ENCODE measurements around the gene KRT31.
"Not testable (repeated sequence)": the region's sequence is repeated elsewhere in the genome, so short reads cannot be mapped to it uniquely, and the experiment has no call there.

KRT31 gene

DNA sequence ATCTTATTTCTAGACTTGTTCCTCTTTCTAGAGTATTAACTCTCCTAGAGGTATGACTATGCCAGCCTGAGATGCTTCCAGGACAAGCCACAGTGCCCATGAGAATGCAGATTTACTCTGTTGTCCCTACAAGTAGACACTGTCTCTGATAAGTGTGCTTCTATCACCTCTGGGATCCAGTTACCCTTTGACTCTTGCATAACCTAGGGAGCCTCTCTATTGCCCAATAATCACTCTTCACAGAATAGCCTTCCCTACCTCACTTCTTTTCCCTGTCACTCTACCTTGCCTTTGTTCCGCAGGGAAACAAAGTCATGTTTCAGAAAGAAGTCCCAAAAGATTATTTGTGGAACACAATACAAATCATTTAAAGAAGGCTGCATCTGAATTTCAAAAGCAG is 13.7 kb downstream of the KRT31 start:
- no peak for DNase-seq

- no peak for DNase-seq
Measured at GRCh38 chr17:41382394-41382793, 15.0 kb downstream of the KRT31 start.

DNA sequence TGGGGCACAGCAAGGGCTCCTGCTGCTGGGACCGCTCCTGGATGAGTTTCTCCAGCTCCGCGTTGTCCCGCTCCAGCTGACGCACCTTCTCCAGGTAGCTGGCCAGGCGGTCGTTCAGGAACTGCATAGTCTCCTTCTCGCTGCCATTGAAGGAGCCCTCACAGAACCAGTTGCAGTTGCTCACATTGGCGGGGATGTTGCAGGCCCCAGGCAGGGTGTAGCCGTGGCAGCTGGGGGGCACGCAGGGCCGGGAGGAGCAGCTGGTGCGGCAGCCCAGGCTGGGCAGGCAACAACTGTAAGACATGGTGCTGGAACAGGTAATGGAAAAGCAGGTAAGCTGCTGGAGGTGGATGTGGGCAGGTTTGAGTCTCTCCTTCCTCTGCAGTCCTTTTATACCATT is 15.5 kb downstream of the KRT31 start, which contains the start of gene KRT34:
KRT34 (minus strand) TSS at position 364 of the 400 bp plus-strand sequence; CDS start at position 304, 60 bp downstream.
- not testable (repeated sequence) for DNase-seq

GRCh38 chr17:41380091-41380490 is 17.3 kb downstream of the KRT31 start:
- DNase-seq: not testable (repeated sequence)

- no peak for DNase-seq
Measured at GRCh38 chr17:41377546-41377945, 19.9 kb downstream of the KRT31 start.

DNA sequence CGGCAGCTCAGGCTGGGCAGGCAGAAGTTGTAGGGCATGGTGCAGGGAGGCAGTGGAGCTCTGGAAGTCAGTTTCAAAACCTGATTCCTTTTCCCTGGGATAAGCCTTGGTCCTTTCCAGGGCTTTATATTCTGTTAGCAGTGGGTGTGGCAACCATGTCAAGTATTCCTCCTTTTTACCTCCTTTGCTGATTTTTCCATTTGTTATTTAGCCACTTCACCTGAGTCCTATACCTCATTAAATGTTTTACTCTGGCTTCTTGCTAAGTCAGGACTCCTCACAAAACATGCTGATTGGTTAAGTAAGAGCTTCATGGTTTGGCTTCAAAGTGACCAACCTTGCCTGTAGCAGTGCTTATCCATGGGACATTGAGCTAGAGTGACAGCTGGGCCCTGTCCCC is 27.7 kb downstream of the KRT31 start, which contains the start of gene KRT33B:
KRT33B (minus strand) TSS at position 101 of the 400 bp plus-strand sequence; CDS start at position 38, 63 bp downstream.
- no peak for DNase-seq

DNA sequence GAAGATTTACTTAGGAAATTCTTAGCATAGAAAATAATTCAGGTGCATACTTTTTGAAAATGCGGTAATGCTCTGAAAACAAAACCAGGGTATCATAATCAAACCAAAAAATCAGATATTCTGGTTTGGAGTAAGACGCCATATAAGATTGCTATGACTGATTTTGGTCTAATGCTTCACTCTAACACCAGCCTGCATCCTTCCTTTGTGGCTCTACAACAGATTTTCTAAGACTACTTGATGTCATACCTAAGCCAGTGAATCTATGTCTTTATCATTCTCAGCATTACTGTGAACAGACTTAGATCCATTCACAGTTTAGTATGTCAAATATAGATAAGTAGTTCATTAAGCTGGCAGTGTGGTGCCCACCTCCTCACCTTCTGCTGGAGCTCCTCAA is 28.4 kb downstream of the KRT31 start:
- DNase-seq: no peak

GRCh38 chr17:41367426-41368075 is 29.9 kb downstream of the KRT31 start:
- DNase-seq: no peak

- DNase-seq: no peak
Measured at GRCh38 chr17:41366070-41366469, 31.3 kb downstream of the KRT31 start.

DNA sequence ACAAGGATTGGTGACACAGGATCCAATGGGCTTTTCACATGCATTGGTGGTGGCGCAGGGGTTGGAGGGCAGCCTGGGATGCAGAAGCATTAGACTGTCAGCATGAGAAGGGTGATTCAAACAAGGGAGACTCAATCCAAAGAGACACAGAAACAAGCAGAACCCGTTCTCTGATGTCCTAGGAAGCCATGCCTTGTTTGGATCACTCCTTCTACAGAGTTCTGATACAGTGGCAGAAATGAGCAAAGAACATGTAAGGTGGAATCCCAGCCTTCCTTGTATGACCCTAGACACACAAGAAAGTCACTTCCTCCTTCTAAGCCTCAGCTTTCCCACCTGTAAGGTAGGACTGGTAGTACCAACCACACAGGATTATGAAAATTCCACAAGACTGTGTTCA is 33.5 kb downstream of the KRT31 start:
- DNase-seq: no peak

DNA sequence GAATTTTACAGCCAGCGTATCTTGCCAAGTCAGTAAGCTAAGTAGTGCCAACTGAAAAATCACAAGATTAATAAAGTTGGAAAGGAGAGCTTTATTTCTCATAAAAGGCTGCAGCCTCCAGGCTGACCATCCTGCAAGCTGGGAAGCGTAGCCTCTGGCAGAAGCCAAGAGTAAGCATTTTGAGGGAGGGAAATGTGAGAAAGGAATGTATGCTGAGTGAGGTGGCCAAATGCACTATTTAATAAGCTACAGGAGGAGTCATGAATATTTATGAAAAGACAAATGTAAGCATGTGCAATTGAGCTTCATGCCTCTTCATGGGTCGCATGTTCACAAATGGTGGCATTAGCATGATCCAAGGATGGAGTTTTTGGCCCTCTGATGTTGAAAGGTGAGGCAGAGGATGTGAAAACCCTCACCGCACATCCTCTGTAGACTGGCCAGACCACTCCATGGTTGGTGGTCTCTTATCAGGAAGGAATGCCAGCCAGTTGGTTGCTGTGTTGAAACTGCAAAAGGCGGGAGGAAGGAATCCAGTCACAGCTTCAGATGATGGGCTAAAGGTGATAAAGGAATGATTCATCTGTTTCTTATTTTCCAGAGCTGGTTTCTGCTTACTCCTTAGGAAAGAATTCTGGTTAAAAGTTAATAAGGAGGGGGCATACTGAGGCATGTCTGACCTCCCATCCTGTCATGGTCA is 37.0 kb downstream of the KRT31 start:
- DNase-seq: no peak

DNA sequence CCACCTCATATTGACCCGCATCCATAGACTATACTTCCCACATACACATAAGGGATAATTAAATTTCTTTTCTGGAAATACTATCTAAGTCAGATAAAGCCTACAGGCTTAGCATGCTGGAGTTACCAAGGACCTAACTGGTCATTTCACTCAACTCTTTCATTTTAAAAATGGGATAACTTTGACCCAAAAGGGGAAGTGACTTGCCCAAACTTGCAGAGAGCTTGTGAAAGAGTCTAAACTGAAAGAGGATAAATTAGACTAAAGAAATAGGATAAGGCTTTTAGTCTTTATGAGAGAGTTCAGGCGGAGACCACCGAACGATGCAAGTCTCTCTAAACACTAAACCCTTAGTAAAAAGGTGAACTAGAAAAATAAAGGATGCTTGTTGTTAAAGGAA is 42.9 kb downstream of the KRT31 start:
- no peak for DNase-seq

DNA sequence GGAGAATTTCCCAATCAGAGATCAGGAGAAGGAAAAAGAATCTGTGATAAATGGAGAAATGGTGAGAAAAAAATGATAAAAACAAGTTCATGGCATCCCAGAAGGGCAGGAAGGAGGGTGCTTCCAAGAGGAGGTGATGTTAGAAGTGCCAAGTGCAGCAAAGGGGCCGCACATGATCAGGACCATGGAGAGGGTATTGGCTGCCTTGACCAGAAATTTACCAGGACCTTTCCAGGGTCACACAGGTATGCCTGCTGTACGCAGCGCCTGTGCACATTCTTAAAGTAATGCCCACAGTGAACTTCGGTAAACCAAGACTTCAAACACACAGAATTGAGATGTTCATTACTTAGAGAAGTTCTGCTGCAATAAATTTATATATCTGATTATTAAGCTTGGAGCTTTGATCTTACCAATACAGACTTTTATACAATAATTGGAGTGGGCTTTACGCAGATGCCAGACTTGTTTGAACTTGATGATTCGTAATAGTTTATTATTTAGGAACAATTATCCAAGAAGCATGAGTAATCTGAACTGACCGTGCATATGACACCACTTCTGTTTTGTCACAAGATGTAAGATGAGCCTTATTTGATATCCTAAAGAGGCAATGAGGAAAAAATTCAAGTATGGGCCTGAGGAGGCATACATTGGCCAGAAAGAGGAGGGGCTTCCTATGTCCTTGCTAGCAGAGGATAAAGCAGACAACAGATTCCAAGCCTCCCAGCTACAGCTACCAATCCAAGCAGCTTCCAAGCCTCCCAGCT is 44.6 kb downstream of the KRT31 start:
- DNase-seq: no peak

DNA sequence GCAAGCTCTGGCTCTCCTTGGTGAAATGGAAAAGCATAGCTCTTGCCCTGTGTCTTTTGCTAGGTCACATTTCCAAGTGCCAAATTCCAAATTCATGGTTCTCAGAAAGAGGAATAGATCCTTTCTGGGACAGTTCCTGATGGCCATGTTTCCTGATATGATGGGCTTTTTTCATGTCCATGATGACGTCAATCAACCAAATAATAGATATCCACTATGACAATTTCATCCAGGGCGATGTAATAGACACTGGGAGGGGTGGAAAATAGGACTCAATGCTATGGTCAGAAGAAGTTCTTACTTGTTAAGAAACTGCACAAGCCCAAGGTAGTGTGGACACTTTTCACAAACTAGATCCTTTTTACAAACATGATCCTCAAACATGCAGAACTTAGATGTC is 46.2 kb downstream of the KRT31 start:
- DNase-seq: no peak

- DNase-seq: not testable (repeated sequence)
Measured at GRCh38 chr17:41350381-41350878, 47.0 kb downstream of the KRT31 start, which contains the start of gene KRT33A. Gene KRT33A (minus strand): TSS chr17:41350828. CDS start chr17:41350767, 61 bp downstream.

DNA sequence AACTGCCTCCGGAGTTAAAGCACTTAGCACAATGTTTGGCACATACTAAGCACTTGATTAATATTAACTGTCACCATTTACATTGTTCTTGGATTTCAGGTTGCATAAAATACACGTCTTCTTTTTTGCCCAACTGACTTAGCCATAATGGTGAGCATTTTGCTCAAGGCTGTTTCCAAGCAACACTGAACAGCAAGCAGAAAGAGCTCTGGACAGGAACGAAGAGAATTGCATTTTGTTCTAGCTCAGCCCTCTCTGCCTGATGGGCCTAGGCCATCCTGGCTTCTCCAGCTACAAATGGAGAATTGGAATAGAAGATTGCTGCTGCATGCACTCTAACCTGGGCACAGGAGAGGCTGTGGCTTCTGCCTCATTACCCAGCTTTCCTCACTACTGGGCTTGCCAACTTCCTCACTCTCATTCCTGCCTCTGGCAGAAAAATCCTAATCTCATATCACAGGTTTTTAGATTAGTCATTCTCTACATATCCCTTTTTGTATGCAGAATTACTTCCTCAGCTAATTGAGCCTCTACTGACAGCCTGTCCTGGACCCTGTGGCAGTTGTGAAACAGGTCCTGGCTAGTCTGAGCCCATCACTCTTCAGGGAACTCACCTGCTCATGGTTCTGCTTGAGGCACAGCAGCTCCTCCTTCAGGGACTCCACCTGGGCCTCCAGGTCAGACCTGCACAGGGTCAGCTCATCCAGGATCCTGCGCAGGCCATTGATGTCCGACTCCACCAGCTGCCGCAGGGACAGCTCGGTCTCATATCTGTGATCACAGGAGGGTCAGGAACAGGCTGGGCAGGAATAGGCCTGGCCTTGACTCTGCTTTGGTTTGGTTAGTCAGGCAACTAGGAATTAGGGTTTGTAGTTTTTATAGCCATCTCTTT is 49.3 kb downstream of the KRT31 start:
- no peak for DNase-seq

GRCh38 chr17:41346421-41346820 is 51.0 kb downstream of the KRT31 start:
- not testable (repeated sequence) for DNase-seq

DNA sequence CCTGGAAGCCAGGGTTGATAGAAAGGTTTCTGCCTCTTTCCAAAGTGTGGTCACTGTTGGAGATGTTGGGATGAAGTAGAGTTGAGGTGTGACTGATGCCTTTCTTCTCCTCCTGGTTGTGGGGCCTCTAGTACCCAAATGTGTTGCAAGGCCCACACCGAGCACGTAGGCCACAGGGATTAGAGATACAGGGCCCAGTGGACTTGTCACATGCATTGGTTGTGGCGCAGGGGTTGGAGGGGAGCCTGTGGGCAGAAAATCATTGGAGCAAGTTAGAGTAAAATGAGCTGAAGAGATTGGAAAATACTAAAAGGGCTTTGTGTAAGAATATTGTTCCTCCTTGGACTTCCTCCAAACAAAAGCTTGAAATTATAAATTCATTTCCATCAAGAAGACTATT is 51.4 kb downstream of the KRT31 start:
- no peak for DNase-seq

Data from T-helper 1 cell (primary cell).